T-helper 2 cell (primary cell): ENCODE measurements around the gene TCTN3.
"Not testable (repeated sequence)": the region's sequence is repeated elsewhere in the genome, so short reads cannot be mapped to it uniquely, and the experiment has no call there.

ENCODE experiments used
- DNase-seq, 5 experiments: peaks; one replicate each; pipeline versions ENCODE4 v3.0.0 to v3.0.0-alpha.2; 2012 to 2022

The TCTN3 gene

DNA sequence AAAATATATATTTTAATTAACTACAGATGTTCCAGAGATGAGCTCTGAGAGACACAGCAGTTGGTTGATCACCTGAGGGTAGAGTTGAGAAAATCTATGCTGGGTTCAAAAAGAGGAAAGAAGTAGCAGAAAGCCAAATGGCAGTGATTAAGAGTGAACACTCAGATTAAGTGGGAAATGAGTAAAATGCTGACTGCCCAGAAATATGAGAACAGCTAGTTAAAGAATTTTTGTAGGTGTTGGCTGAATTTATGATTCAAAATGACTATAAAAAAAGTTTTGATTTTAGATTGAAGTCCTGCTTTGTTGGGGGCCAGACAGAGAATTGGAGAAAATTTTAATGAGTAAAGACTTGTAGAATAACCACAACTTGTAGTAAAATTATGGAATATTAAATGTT lies 9.8 kb downstream of the TCTN3 start:
- no peak for DNase-seq

- DNase-seq: no peak
Observed at GRCh38 chr10:95675403-95676116, 18.2 kb downstream of the TCTN3 start.

DNA sequence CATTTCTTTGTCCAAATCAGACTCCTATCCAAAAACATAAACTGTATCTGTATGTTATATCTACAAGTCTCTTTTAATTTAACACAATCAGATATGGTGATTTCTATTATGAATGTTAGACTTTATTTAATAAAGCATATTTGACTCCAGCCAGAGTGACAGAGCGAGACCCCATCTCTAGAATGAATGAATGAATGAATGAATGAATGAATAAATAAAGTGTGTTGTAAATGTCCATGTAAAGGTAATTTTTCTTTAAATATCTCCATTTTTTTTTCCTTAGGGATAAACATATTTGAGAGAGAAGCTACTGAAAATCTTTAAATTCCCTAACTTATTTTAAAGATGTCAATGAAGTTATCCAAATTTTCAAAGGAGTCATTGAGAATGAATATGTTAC lies 19.1 kb downstream of the TCTN3 start:
- no peak for DNase-seq

DNA sequence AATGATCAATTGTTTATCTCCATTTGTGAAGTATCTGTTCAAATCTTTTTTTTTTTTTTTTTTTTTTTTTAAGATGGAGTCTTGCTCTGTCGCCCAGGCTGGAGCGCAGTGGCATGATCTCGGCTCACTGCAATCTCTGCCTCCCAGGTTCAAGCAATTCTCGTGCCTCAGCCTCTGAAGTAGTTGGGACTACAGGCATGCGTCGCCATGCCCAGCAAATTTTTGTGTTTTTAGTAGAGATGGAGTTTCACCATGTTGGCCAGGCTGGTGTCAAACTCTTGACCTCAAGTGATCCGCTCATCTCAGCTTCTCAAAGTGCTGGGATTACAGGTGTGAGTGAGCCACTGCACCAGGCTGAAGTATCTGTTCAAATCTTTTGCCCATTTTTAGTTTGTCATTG lies 21.1 kb downstream of the TCTN3 start:
- DNase-seq: not testable (repeated sequence)

DNA sequence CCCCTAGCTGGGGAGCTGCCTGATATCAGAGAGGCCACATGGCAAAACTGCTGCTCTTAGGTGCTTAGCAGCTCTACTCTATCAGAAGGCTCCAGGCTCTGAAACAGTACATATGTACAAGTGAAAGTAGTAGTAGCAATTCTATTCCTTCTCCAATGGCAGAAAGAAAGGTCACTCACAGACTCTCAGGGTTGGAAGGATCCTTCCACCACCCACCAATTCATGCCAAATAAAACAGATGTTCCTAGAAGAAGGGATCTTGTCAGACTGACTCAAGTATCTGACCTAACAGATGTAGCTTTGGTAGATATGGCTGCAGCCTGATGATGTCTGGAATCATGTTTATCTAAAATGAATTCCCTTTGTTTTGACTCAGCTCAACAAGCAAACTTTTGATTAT lies 29.2 kb downstream of the TCTN3 start:
- DNase-seq: no peak

GRCh38 chr10:95663496-95663895 lies 30.2 kb downstream of the TCTN3 start:
- DNase-seq: no peak

DNA sequence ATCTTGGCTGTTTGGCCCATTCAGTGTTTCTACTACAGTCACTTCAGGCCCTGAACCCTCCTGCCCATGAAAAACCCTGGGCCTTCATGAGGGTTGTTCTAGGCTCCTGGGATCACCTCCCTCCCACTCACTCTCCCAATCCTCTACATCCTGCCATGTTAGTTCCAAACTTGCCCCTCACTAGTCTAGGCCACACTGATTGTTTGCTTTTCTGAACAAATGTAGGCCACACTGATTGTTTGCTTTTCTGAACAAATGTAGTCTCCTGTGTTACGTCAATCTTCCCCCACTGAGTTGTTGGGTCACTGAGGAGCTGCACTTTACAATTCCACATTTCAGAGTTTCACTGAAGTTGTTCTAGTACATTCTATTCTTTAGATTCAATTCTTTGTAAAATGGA lies 31.9 kb downstream of the TCTN3 start:
- DNase-seq: no peak

- no peak for DNase-seq
Observed at GRCh38 chr10:95660283-95660682, 33.4 kb downstream of the TCTN3 start.

GRCh38 chr10:95657250-95657649 lies 36.5 kb downstream of the TCTN3 start:
- DNase-seq: no peak

- DNase-seq: peak; percentile 72 to 95 (median 83)
Observed at GRCh38 chr10:95656291-95657164, 37.2 kb downstream of the TCTN3 start, which contains the start of gene ALDH18A1. ALDH18A1 (minus strand) TSS chr10:95656711; CDS start chr10:95653377, 3,334 bp downstream.

DNA sequence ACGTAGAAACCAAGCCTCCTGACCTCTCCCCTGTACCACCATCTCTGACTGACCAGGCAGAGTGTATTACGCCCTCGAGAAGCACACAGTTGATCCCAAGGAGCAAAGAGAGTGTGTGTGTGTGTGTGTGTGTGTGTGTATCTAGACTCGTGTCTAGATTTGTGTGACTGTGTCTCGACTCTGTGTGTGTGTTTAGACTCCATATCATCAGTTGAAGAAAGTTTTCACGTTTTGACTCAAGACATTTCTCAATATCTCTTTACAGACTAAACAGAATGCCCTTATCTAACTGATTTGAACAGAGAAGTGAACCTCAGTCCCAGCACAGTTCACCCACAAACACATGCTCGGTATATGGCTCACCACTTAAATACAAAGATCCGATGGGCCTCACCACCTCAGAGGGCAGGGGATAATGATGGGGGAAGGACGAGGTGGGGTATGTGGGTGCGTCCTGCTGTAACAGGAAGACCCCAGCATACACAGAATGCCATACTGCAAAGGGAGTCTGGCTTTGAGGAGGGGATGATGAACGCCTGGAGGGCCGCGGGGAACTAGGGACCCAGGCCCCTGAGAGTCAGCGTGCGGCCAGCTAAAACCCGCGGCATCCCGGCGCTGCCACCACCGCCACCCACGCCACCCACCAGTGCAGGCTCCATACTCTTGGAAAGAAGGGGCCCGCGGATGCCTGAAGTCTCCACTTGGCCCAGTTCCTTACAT lies 38.0 kb downstream of the TCTN3 start:
- DNase-seq: peak in 3 of 5 experiments; percentile 1 to 89 (median 4)

DNA sequence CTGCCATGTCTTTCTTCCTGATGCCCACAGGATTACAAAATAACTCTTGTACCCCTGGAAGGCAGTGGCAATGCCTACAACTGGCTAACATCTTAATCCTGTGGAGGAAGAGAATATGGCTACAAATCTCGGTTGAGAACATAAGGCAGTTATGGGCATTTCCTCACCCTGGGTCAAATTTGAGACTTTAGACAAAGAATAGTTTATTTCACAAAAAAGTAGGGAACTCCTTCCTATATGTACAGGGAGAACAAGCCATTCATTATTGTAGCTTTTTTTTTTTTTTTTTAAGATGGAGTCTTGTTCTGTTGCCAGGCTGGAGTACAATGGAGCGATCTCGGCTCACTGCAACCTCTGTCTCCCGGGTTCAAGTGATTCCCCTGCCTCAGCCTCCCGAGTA lies 39.8 kb downstream of the TCTN3 start:
- no peak for DNase-seq

- DNase-seq: no peak
Observed at GRCh38 chr10:95651346-95652060, 42.2 kb downstream of the TCTN3 start.

GRCh38 chr10:95650232-95650631 lies 43.5 kb downstream of the TCTN3 start:
- DNase-seq: no peak

DNA sequence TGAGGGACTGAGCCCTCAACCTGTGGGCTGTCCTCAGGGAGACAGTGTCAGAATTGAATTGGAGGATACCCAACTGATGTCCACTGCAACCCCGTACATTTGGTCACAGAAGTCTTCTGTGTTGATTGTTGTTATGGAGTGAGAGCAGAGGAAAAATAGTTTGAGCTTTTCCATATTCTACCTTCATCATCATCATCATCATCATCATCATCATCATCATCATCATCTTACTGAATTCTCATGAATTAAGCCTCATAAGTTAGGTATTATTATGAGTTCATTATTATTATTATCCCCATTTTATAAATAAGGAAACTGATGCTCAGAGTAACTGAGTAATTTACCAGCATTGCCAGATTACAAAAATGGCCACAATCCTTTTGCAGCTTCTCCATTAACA lies 45.6 kb downstream of the TCTN3 start:
- no peak for DNase-seq

GRCh38 chr10:95646160-95646559 lies 47.6 kb downstream of the TCTN3 start:
- DNase-seq: no peak

DNA sequence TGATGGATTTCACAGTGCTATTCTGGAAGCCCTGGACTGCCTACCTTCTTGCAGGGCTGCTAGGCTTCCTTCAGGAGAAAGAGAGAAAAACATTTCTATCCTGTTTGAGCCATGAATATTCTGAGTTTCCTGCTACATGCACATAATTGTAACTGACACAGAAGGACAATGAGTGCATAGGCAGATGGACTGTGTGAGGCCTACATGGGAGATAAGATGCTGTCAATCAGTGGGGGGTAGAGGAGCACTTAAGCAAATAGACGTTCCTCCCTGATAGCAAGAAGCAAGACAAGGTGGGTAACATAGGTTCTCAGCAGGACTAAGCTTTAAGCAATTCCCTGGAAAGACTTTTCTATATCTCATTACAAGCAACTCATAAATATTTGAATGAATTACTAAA lies 48.8 kb downstream of the TCTN3 start:
- DNase-seq: no peak

DNA sequence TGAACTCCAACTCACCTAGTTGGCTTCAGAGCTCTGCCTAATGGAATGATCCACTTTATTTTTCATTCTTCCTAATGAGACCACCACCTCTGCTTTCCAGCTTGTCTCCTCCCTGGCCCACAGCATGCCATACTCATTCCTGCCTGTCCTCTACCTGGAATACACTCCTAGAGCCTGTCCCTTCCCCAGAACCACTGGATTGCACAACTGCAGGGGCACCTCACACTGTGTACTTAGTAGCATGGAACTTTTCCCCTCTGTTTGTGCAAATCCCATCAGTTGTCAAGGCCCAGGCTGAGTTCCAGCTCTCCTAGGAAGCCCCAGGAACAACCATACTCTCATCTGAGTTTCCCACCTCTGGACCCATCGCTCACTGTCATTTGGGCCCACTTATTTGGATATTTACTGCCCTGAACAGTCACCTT lies 52.8 kb downstream of the TCTN3 start:
- DNase-seq: no peak

- DNase-seq: no peak
Observed at GRCh38 chr10:95637911-95638310, 55.8 kb downstream of the TCTN3 start.

DNA sequence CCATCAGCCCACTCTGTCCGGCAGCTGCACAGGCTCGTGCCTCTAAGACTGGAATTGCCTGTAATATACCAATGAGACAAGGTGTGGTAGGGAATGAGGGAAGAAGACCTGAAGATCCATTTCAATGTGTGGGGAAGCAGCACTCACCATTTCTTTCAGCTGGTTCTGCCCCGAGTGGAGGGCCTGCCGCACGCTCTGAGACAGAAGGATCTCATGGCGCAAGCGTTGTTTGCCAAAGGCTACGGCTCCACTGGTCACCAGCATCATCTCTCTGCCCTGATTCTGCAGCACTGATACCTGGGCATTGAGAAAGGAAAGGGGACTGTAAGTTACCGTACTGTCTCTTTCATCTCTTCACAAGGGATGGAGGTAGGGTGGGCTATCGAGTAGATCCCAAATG lies 56.6 kb downstream of the TCTN3 start:
- DNase-seq: no peak

- DNase-seq: no peak
Observed at GRCh38 chr10:95635319-95635733, 58.4 kb downstream of the TCTN3 start.

GRCh38 chr10:95628786-95629185 lies 64.9 kb downstream of the TCTN3 start:
- no peak for DNase-seq

DNA sequence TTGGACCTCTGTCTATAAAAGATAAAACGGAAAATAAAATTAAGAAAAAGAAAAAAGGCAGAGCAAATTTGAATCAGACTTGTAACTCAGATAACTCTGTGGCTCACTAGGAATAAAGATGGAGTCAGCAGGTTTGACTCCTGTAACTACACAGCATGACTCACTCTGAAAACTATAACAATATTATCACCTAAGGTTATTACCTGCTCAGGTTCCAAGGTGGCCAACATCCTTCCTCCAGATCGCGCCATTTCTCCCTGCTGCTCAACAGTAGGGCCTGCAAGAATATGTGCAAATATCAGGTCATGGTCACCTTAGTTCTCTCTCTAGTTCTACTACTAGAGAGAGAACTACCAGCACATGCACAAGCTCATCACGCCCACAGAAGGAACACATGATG lies 67.2 kb downstream of the TCTN3 start:
- no peak for DNase-seq
